ENCODE data around the gene HOXA3.
A peak's percentile ranks its signal among the peaks of the same experiment; 100 is the strongest.

The HOXA3 gene

GRCh38 chr7:27180431-27181420, 28.3 kb upstream of the HOXA3 start:
- H3K4me3 ChIP-seq (ENCODE audit: control insufficient read depth, low read depth, low read length) = no peak overlapping the region
- no peak for DNase-seq (ENCODE audit: low read depth)
- no peak for TF ChIP-seq CTCF (conservative IDR thresholded peaks at IDR 0.05; ENCODE audit: control insufficient read depth, insufficient read depth, low read depth, low read length)

GRCh38 chr7:27179503-27180430, 27.4 kb upstream of the HOXA3 start:
- peak overlapping the region; percentile 29 for H3K4me3 ChIP-seq (ENCODE audit: control insufficient read depth, low read depth, low read length)

GRCh38 chr7:27179030-27179429, 26.6 kb upstream of the HOXA3 start:
- TF ChIP-seq CTCF (conservative IDR thresholded peaks at IDR 0.05; ENCODE audit: control insufficient read depth, insufficient read depth, low read depth, low read length) = no peak
- no peak for DNase-seq (ENCODE audit: low read depth)
- no peak overlapping the region for H3K4me3 ChIP-seq (ENCODE audit: control insufficient read depth, low read depth, low read length)

More at GRCh38 chr7:27179503-27180430, 27.4 kb upstream of the HOXA3 start:
- peak; percentile 75 for TF ChIP-seq CTCF (conservative IDR thresholded peaks at IDR 0.05; ENCODE audit: control insufficient read depth, insufficient read depth, low read depth, low read length)
- DNase-seq (ENCODE audit: low read depth) = peak; percentile 69

- no peak for TF ChIP-seq CTCF (conservative IDR thresholded peaks at IDR 0.05; ENCODE audit: control insufficient read depth, insufficient read depth, low read depth, low read length)
- DNase-seq (ENCODE audit: low read depth) = no peak
- H3K4me3 ChIP-seq (ENCODE audit: control insufficient read depth, low read depth, low read length) = no peak overlapping the region
Measured at GRCh38 chr7:27178366-27178765, 26.0 kb upstream of the HOXA3 start.

- no peak for DNase-seq (ENCODE audit: low read depth)
- H3K4me3 ChIP-seq (ENCODE audit: control insufficient read depth, low read depth, low read length) = no peak overlapping the region
- TF ChIP-seq CTCF (conservative IDR thresholded peaks at IDR 0.05; ENCODE audit: control insufficient read depth, insufficient read depth, low read depth, low read length) = no peak
Measured at GRCh38 chr7:27177795-27178320, 25.5 kb upstream of the HOXA3 start.
